ENCODE data around the gene C19orf85.

- no peak for TF ChIP-seq GATA2 (IDR thresholded peaks at IDR 0.05; ENCODE audit: low read depth, low read length)
- TF ChIP-seq GATA3 (IDR thresholded peaks at IDR 0.05; ENCODE audit: low read depth, low read length), result no peak
Observed at GRCh38 chr19:55463583-55464031, 944 bp downstream of the C19orf85 start.
